Measurements from ENCODE around the gene KDELR1.
A peak's percentile ranks its signal among the peaks of the same experiment; 100 is the strongest.

The KDELR1 gene

GRCh38 chr19:48391100-48392005, at the start of gene KDELR1:
Gene KDELR1 (minus strand): TSS chr19:48391551. CDS start chr19:48391358, 193 bp downstream.
- no peak for DNase-seq (ENCODE audit: low read depth)

GRCh38 chr19:48436586-48436985, 45.2 kb upstream of the KDELR1 start:
- DNase-seq (ENCODE audit: low read depth): no peak

- no peak for DNase-seq (ENCODE audit: low read depth)
These were observed 42.0 kb upstream of the KDELR1 start for GRCh38 chr19:48433337-48433736.

- no peak for DNase-seq (ENCODE audit: low read depth)
These were observed 37.3 kb upstream of the KDELR1 start for GRCh38 chr19:48428670-48429069.

- no peak for DNase-seq (ENCODE audit: low read depth)
These were observed 33.4 kb upstream of the KDELR1 start for GRCh38 chr19:48424694-48425219.

GRCh38 chr19:48421548-48421947, 30.2 kb upstream of the KDELR1 start:
- no peak for DNase-seq (ENCODE audit: low read depth)

GRCh38 chr19:48419158-48419920, 28.0 kb upstream of the KDELR1 start:
- DNase-seq (ENCODE audit: low read depth): peak; percentile 35

GRCh38 chr19:48418317-48419064, 27.1 kb upstream of the KDELR1 start:
- no peak for DNase-seq (ENCODE audit: low read depth)

- no peak for DNase-seq (ENCODE audit: low read depth)
These were observed 26.1 kb upstream of the KDELR1 start for GRCh38 chr19:48417421-48417820.

- DNase-seq (ENCODE audit: low read depth): no peak
These were observed 24.5 kb upstream of the KDELR1 start for GRCh38 chr19:48415806-48416221.

GRCh38 chr19:48415395-48415794, 24.0 kb upstream of the KDELR1 start:
- peak; percentile 56 for DNase-seq (ENCODE audit: low read depth)

GRCh38 chr19:48413879-48414587, 22.7 kb upstream of the KDELR1 start:
- no peak for DNase-seq (ENCODE audit: low read depth)

GRCh38 chr19:48405850-48406249, 14.5 kb upstream of the KDELR1 start:
- DNase-seq (ENCODE audit: low read depth): no peak

- no peak for DNase-seq (ENCODE audit: low read depth)
These were observed 13.8 kb upstream of the KDELR1 start for GRCh38 chr19:48405010-48405659.

- no peak for DNase-seq (ENCODE audit: low read depth)
These were observed 12.3 kb upstream of the KDELR1 start for GRCh38 chr19:48403606-48404005.

GRCh38 chr19:48401287-48401686, 9.9 kb upstream of the KDELR1 start:
- DNase-seq (ENCODE audit: low read depth): no peak

- DNase-seq (ENCODE audit: low read depth): no peak
These were observed 8.8 kb upstream of the KDELR1 start for GRCh38 chr19:48400018-48400742.

GRCh38 chr19:48398375-48399235, 7.3 kb upstream of the KDELR1 start:
- peak; percentile 74 for DNase-seq (ENCODE audit: low read depth)

- DNase-seq (ENCODE audit: low read depth): no peak
These were observed 6.7 kb upstream of the KDELR1 start for GRCh38 chr19:48398102-48398374.

All from stimulated activated CD8-positive, alpha-beta memory T cell treated with anti-CD3 and anti-CD28 coated beads, Interleukin-7, amount 100 ng/mL, for 24 hours (primary cell).